ENCODE results near the gene S1PR4. TPM values are rescaled to one million over a fixed set of nuclear protein-coding genes. Genes with fewer than 3 reads are reported as not detected.

Gene S1PR4
- total and polyA plus RNA-seq, 2 of the 13 experiments (the other 11 are each of a cell fraction or from before 2014, with no cell fraction given): 0.07 to 0.09 TPM

- no peak for TF ChIP-seq HNF4G (IDR thresholded peaks at IDR 0.05; ENCODE audit: borderline replicate concordance, low read depth, low read length)
- no peak for TF ChIP-seq HNF4G (CRISPR knock-in tag; IDR thresholded peaks at IDR 0.05; ENCODE audit: borderline replicate concordance, low read depth)
- TF ChIP-seq AKAP8 (CRISPR knock-in tag; IDR thresholded peaks at IDR 0.05): no peak
- TF ChIP-seq, protein P1, sequence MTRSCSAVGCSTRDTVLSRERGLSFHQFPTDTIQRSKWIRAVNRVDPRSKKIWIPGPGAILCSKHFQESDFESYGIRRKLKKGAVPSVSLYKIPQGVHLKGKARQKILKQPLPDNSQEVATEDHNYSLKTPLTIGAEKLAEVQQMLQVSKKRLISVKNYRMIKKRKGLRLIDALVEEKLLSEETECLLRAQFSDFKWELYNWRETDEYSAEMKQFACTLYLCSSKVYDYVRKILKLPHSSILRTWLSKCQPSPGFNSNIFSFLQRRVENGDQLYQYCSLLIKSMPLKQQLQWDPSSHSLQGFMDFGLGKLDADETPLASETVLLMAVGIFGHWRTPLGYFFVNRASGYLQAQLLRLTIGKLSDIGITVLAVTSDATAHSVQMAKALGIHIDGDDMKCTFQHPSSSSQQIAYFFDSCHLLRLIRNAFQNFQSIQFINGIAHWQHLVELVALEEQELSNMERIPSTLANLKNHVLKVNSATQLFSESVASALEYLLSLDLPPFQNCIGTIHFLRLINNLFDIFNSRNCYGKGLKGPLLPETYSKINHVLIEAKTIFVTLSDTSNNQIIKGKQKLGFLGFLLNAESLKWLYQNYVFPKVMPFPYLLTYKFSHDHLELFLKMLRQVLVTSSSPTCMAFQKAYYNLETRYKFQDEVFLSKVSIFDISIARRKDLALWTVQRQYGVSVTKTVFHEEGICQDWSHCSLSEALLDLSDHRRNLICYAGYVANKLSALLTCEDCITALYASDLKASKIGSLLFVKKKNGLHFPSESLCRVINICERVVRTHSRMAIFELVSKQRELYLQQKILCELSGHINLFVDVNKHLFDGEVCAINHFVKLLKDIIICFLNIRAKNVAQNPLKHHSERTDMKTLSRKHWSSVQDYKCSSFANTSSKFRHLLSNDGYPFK (CRISPR knock-in tag; IDR thresholded peaks at IDR 0.05; ENCODE audit: borderline replicate concordance): no peak
- no peak for TF ChIP-seq PAX8 (CRISPR knock-in tag; IDR thresholded peaks at IDR 0.05; ENCODE audit: borderline replicate concordance)
- TF ChIP-seq ZBTB7B (CRISPR knock-in tag; IDR thresholded peaks at IDR 0.05): no peak
- no peak for TF ChIP-seq NR2F1 (CRISPR knock-in tag; IDR thresholded peaks at IDR 0.05)
- peak; percentile 100 for TF ChIP-seq HBP1 (CRISPR knock-in tag; IDR thresholded peaks at IDR 0.05; ENCODE audit: low read depth)
- TF ChIP-seq PAWR (CRISPR knock-in tag; IDR thresholded peaks at IDR 0.05; ENCODE audit: borderline replicate concordance): no peak
- TF ChIP-seq NFATC3 (CRISPR knock-in tag; IDR thresholded peaks at IDR 0.05): no peak
- TF ChIP-seq ZNF350 (CRISPR knock-in tag; IDR thresholded peaks at IDR 0.05; ENCODE audit: borderline replicate concordance, low read depth): no peak
- peak; percentile 55 for TF ChIP-seq NFE2L2 (IDR thresholded peaks at IDR 0.05; ENCODE audit: low read length)
- TF ChIP-seq, protein P2, sequence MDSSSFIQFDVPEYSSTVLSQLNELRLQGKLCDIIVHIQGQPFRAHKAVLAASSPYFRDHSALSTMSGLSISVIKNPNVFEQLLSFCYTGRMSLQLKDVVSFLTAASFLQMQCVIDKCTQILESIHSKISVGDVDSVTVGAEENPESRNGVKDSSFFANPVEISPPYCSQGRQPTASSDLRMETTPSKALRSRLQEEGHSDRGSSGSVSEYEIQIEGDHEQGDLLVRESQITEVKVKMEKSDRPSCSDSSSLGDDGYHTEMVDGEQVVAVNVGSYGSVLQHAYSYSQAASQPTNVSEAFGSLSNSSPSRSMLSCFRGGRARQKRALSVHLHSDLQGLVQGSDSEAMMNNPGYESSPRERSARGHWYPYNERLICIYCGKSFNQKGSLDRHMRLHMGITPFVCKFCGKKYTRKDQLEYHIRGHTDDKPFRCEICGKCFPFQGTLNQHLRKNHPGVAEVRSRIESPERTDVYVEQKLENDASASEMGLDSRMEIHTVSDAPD (CRISPR knock-in tag; IDR thresholded peaks at IDR 0.05): no peak
- TF ChIP-seq ZNF235 (CRISPR knock-in tag; IDR thresholded peaks at IDR 0.05; ENCODE audit: borderline replicate concordance): no peak
- no peak for TF ChIP-seq SOX13 (IDR thresholded peaks at IDR 0.05)
- no peak for TF ChIP-seq SOX13 (CRISPR knock-in tag; conservative IDR thresholded peaks at IDR 0.05 in 1 of 2, IDR thresholded peaks at IDR 0.05 in 1 of 2)
- TF ChIP-seq YY1 (IDR thresholded peaks at IDR 0.05; ENCODE audit: insufficient read depth, insufficient replicate concordance, low read depth, low read length): no peak
- TF ChIP-seq SAP130 (CRISPR knock-in tag; IDR thresholded peaks at IDR 0.05; ENCODE audit: low read depth): peak; percentile 96
- TF ChIP-seq, protein P3, sequence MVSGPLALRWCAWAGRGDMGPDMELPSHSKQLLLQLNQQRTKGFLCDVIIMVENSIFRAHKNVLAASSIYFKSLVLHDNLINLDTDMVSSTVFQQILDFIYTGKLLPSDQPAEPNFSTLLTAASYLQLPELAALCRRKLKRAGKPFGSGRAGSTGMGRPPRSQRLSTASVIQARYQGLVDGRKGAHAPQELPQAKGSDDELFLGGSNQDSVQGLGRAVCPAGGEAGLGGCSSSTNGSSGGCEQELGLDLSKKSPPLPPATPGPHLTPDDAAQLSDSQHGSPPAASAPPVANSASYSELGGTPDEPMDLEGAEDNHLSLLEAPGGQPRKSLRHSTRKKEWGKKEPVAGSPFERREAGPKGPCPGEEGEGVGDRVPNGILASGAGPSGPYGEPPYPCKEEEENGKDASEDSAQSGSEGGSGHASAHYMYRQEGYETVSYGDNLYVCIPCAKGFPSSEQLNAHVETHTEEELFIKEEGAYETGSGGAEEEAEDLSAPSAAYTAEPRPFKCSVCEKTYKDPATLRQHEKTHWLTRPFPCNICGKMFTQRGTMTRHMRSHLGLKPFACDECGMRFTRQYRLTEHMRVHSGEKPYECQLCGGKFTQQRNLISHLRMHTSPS (CRISPR knock-in tag; IDR thresholded peaks at IDR 0.05; ENCODE audit: low read depth): no peak
- TF ChIP-seq ZFYVE20 (CRISPR knock-in tag; IDR thresholded peaks at IDR 0.05; ENCODE audit: borderline replicate concordance, low read depth): no peak
- peak; percentile 90 for TF ChIP-seq ZMYM3 (CRISPR knock-in tag; IDR thresholded peaks at IDR 0.05)
Measured at GRCh38 chr19:3184847-3185460, 6.4 kb downstream of the S1PR4 start (continued).

All from HepG2 (cell line).